AG08396 (cell line): ENCODE measurements around the gene PPM1H.
"Not testable (repeated sequence)": the region's sequence is repeated elsewhere in the genome, so short reads cannot be mapped to it uniquely, and the experiment has no call there.

Experiments used
- DNase-seq: peaks from one replicate; pipeline ENCODE4 v3.0.0; 2012; ENCODE audit warnings: low spot score, mixed read lengths

Gene PPM1H, protein sequence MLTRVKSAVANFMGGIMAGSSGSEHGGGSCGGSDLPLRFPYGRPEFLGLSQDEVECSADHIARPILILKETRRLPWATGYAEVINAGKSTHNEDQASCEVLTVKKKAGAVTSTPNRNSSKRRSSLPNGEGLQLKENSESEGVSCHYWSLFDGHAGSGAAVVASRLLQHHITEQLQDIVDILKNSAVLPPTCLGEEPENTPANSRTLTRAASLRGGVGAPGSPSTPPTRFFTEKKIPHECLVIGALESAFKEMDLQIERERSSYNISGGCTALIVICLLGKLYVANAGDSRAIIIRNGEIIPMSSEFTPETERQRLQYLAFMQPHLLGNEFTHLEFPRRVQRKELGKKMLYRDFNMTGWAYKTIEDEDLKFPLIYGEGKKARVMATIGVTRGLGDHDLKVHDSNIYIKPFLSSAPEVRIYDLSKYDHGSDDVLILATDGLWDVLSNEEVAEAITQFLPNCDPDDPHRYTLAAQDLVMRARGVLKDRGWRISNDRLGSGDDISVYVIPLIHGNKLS

DNA sequence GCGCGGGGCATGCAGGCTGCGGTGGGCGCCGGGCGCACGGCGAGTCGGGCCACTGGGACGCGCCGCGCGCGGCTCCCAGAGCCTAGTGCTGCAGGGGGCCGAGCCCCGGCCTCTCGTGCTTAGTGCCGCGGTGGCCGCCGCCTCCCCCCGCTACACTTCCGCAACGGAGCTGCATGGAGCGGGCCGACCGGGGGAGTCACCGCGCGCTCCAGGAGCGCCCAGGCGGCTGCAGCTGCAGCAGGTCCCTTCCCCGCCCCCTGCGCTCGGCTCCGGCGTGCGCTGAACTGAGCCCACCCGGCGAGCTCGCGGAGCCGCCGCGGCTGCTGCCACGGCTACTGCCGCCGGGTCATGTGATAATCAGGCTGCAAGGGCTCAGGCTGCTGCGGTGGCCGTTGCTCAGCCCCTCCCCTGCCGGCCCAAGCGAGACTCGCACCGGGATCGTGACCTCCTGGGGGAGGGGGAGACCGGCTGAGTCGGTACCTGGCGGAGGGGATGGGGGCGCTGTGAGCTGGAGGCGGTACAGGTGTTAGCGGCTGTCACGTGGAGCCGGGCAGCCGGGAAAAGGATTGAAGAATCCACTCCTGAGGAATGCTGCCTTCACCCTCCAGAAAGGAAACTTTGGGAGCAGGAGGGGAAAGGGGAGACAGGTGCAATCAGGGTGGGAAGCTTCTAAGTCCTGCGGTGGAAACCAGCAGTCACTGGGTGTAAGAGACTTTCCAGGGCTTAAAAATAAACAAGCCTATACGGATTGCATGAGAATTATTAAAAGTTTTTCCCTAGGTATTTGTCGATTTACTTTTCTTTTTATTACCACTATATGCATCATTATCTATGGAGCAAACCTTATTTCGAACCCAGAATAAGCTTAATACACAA lies at the start of gene PPM1H:
Gene PPM1H (minus strand): TSS at position 352 of the 876 bp plus-strand sequence. CDS start 414 bp downstream, outside the sequence.
- peak; percentile 76 for DNase-seq

DNA sequence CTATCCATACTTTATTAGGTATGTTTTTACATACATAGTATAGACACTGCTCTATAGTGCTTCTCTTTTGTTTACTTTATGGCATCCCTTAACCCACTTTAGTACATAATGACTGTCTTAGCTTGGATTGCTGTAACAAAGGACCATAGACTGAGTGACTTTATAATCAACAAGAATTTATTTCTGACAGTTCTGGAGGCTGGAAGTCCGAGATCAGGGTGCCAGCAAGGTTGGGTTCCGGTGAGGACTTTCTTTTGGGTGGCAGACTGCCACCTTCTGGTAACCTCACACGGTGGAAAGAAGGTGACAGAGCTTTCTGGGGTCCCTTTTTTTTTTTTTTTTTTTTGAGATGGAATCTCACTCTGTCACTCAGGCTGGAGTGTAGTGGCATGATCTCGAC lies 48.6 kb upstream of the PPM1H start:
- DNase-seq = no peak

DNA sequence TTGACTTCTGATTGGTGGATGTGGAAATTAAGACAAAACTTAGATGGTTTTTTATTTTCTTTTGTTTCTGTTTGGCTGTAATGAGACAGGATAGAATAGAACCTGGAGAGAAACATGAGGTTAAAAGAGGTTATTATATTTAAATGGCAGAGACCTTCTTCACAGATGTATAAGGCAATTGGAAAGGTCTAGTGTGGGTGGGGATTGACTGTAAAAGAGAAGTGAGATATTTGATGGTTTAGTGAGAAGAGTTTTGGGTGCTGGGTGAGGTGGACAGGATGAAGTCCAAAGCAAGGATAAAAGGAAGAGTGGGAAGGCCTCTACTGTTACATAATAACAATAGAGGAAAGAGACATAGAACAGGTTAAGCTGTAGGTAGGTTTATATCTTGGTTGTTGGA lies 43.8 kb upstream of the PPM1H start:
- DNase-seq = no peak

DNA sequence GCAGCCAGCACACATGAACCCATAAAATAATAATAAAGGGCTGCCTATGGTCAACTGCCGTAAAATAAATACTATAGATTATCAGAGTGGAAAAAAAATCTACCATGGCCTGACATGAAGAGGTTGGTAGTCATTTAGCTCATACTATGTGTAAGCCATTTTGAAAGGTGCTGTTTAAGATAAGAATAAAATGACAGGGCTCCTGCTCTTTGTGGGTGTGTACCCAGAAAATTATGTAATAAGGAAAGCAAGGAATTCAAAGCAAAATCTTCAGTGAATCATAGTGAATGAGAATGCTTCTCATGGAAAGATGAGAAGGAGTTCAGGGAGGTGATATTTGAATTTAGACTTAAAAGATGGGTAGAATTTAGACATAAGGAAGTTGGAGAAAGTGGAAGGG lies 42.9 kb upstream of the PPM1H start:
- no peak for DNase-seq

DNA sequence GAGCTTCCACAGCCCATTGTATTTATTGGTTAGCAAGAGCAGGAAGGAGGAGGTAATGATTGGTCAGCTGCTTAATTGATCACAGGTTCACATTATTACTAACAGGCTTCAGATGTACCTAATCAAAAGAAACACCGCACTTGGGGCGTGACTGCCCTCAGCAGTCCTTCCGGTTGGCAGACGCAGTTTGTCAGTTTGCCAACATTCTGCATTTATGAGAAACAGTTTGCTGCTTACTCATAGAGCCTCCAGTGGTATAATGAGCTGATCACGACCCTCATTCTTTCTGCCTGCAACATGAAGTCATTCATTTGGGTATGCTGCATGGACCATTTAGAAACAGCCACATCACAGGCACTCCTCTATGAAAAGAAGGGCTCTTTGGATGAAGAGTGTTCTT lies 42.5 kb upstream of the PPM1H start:
- DNase-seq = no peak

DNA sequence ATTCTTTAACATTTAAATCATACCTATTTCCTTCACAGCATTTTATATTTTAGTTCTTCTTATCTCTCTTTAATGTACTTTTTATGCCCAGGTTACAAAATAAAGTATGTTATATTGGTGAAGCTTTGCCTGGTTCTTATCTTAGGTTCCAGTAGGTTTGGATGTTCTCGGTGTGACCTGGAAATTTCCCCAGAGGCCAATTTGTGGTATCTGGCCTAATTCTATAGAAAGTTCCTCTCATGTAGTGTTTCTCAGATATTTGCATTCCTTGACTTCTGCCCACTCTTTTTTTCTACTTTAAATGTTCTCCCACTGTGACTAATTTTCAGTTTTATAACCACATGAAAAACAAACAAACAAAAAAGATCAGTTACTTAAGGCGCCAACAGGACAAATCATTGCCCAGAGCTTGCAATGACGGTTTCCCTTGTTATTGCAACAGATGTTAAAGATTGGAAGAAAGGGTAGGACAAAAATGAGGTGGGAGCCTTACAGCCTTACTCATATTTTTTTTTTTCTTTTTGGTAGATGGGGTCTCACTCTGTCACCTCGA lies 41.2 kb upstream of the PPM1H start:
- DNase-seq = no peak

DNA sequence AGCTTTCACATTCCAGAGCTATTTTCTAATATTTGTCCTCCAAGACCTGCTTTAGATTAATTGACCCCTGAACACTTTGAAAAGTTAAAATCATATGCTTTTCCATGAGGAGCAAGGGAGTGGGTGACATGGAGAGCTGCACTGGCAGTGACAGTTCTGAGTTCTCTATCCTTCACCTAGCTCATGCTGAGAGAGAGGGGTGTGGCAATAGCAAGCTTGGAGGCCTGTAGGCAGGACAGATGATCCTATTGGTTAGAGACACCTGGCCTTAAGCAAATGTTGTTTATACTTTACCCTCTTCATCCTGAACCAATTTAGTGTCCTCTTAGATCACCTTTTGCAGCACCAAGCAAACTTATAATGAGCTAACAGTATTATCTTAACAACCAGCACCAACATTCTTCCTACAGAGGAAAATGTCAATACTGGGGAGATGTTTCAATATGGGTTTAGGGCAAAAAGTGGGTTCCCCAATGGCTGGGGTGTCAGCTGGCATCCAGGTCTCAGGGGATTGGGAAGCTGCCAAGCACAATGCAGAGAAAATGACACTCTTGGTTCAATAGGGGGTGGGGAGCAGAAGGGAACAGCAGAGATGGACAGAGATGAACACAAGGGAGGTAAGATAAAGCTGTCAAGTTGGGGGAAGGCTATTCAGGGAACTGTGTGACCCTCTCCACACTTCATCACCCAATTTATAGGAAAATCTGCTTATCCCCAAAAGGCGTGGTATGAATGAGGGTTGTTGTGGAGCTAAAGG lies 37.0 kb upstream of the PPM1H start:
- no peak for DNase-seq

DNA sequence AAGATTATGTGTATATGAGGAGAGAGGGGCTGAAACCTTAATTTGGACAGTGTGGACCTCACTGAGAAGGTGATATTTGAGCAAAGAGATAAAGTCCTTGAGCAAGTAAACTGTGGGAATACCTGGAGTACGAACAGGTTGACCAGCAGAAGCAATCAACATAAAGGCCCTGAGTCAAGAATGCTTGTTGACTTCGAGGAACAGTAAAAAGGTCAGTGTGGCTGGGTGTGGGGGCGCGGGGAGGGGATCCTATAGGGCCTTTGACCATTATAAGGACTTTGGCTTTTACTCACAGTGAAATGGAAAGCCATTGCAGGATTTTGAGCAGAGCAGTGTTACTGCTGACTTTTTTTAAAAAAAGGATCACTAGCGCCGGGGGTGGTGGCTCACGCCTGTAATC lies 34.7 kb upstream of the PPM1H start:
- no peak for DNase-seq

DNA sequence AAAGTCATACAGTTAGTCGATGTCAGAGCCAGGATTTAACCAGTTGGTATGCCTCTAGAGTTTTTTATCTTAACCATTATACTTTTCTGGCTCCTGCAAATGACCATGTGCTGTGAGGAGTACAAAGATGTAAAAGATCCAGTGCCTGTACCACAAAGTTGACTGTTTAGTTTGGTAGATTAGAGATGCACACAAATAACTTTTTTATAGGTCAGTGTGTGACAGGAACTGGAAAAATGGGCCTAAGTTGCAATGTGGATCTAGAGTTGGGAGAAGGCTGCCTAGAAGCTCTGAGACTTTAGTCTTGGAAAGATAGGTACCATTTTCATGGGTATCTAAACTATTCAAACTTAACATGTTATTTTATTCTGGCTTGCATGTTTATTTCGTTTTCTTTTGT lies 32.8 kb upstream of the PPM1H start:
- no peak for DNase-seq

DNA sequence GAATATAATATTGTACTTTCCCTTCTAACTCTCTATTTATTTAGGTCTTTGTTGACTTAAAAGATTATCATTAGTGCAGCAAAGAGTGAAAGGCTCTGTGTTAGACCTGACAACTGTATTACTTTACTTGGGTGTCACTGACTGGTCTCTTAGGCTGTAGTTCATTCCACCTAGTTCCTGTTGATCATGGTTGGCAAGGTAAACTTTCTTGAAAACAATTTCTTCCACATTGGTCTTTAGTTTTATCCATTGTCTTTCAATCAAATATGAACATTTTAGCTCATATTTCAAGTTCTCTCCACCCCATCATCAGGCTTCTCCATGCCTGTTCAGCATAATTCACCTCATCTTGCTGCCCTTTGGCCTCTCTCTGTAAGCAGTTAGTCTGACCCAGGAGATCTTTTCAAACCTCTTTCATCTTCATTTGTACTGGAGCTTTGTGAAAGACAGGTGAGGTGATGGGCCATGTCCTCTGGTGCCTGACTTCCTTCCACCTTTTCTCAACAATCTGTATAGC lies 32.1 kb upstream of the PPM1H start:
- DNase-seq = no peak

DNA sequence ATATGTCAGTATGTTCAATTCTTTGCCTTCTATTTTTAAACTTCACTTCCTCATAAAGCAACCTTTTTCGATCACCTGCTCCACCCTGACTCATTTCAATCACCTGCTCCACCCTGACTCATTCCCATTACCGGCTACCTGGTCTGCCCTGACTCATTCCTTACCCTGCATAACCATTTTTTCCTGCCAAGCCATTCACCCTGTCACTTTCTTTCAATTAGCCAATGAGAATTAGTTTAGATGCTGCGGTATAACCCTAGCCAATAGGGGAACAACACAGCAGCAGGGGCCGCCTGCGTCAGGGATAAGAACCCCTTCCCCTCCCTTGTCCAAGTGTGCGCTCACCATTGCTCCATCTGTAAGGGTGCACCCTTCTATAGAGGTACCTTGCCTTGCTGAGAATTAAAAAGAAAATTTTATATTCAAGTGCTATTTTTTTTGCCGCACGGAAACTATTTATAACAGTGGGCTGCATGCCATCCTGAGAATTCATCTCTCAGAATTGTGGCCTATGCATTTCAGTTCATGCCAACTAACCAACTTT lies 31.6 kb upstream of the PPM1H start:
- not testable (repeated sequence) for DNase-seq

DNA sequence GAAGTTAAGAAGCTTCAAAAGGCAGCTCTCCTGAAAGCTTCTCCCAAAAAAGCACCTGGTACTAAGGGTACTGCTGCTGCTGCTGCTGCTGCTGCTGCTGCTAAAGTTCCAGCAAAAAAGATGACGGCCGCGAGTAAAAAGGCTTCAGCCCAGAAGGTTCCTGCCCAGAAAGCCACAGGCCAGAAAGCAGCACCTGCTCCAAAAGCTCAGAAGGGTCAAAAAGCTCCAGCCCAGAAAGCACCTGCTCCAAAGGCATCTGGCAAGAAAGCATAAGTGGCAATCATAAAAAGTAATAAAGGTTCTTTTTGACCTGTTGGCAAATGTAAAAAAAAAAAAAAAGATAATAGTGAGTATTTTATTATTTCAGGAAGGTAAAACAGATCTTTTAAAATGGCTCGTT lies 30.8 kb upstream of the PPM1H start:
- not testable (repeated sequence) for DNase-seq

DNA sequence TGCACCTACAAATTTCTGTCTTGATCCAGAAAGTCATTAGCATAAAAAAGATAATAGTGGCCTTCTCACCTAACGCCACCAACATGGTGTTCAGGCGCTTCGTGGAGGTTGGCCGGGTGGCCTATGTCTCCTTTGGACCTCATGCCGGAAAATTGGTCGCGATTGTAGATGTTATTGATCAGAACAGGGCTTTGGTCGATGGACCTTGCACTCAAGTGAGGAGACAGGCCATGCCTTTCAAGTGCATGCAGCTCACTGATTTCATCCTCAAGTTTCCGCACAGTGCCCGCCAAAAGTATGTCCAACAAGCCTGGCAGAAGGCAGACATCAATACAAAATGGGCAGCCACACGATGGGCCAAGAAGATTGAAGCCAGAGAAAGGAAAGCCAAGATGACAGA lies 30.3 kb upstream of the PPM1H start:
- not testable (repeated sequence) for DNase-seq

DNA sequence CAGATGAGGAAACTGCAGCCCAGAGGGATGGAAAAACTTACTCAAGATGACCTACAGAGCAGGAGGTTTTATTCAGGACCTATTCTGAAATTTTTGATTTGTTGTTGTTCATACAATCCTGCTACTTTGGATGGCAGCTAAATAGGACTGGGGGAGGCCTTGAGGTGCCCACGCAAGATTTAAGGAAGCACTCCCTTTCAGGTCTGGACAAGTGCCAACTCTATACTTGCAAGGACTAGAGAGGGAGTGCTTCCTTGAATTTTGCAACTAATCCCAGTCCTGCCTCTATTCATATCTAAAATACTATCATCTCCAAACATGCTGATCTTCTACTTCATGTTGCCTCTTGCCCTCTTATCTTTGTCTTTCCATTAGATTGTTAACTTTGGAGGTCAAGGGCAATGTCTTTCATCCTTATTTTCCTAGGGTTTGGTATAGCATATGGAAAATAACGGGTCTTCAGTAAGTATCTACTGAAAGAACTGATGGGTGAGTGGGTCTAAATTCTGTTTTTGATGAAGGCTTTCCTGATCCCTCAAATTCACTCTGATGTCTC lies 28.6 kb upstream of the PPM1H start:
- DNase-seq = no peak

DNA sequence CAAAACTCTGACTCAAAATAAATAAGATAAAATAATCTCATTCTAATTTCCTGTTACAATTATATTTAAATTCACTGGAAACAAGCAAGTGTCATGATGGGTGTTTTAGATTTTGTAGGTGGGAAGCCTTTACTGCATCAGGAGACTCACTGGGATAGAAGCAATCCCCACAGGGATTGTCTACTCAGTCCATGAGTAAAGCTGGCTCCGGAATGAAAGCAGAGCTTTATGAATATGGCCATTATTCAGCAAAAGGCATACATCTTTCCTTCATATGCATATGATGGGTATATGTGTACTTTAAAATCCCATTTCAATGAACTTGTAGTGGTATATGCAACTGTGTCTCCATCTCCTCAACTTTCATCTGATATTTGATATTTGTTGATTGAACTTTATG lies 25.4 kb upstream of the PPM1H start:
- no peak for DNase-seq

DNA sequence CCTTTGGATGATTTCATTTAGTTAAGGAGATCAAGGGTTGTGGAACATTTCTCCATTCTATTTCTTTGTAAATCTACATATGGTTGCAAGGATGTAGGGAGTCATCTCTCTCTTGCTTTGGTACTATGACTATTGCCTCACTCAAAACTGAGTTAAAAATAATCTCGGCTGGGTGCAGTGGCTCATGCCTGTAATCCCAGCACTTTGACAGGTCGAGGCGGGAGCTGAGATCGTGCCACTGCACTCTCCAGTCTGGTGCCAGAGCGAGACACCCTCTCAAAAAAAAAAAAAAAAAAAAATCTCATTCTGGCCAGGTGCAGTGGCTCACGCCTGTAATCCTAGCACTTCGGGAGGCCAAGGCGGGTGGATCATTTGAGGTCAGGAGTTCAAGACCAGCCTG lies 24.8 kb upstream of the PPM1H start:
- no peak for DNase-seq

DNA sequence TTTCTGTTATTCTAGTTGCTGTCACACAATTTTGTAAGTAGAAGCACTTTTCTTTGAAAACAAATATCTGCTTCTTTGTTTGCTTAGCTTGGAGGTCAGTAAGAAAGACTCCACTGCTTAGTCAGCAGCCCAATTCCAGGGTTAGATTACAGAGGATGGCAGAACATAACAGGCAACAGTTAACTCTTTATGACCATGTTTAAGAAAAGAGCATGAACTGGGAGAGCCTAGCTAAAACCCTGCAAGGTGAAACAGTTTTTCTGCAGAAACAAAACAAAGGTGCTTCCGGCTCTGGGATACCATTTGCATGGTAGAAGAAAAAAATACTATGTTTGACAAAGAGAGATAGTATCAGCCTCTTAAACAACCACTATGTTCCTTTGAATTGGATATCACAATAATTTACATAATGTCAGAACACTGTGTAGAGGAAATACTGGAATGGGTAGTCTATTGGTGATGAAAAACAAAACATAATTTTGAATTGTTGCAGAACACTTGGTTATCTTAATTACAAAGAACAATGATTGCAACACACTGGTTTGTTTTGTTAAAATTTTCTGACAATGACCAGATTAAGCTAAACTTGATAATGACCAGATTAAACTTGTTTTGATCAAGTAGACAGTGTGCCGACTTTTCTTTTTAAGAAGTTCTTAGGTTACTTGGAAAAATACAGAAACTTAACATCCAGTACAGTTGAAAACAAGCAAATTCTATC lies 22.4 kb upstream of the PPM1H start:
- DNase-seq = no peak

DNA sequence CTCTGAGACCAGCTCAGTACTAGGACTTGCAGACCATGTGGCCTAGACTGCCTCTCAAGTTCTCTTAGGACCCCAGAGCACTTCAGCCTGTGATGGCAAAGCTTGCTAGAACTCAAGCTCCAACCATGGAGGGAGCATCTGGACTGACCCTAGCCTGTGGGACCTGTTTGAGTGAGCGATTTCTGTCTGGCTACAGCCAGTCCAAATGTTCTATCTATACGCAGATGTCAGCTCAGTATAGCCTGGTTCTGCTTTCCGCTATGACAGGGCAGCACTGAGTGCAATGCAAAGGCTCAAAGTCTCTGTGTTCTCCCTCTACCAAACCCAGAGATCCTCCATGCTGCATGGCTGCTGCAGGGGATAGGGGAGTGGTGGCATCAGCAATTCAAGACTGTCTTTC lies 20.7 kb upstream of the PPM1H start:
- DNase-seq = no peak

DNA sequence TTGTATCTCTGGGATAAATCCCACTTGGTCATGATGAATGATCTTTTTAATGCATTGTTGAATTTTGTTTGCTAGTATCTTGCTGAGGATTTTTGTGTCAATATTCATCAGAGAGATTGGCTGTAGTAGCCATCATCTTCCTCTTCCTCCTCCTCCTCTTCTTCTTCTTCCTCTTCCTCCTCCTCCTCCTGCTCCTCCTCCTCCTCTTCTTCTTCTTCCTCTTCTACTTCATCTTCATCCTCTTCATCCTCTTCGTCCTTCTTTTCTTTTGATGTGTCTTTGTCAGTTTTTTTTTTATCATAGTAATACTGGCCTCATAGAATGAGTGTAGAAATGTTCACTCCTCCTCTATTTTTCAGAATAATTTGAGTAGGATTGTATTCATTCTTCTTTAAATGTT lies 15.4 kb upstream of the PPM1H start:
- DNase-seq = no peak

DNA sequence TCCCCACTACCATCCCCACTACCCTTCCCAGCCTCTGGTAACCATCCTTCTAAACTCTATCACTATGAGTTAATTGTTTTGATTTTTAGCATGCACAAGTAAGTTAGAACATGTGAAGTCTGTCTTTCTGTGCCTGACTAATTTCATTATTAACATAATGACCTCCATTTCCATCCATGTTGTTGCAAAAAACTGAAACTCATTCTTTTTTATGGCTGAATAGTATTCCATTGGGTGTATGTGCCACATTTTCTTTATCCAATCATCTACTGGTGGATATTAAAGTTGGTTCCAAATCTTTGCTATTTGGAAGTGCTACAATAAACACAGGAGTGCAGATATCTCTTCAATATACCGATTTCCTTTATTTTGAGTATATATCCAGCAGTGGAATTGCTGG lies 13.2 kb upstream of the PPM1H start:
- DNase-seq = no peak
